ENCODE data around the gene STT3B.
"Not testable (repeated sequence)": the region's sequence is repeated elsewhere in the genome, so short reads cannot be mapped to it uniquely, and the experiment has no call there.

The STT3B gene

GRCh38 chr3:31592764-31593163 lies 60.0 kb downstream of the STT3B start:
- no peak overlapping the region for H2AFZ ChIP-seq (ENCODE audit: low read depth, low read length)
- peaks cover 15% of the 10 kb centered on the region for H3K9me3 ChIP-seq (ENCODE audit: control insufficient read depth, low read length)
- no peak overlapping the region for H2BK120ac ChIP-seq (ENCODE audit: low read depth, low read length)
- no peak overlapping the region for H2BK15ac ChIP-seq (ENCODE audit: low read depth, poor library complexity, severe bottlenecking)
- H3K9ac ChIP-seq (ENCODE audit: low read length), result no peak overlapping the region
- H3K4ac ChIP-seq (ENCODE audit: low read depth in 1 of 2, low read length in 2 of 2), result no peak overlapping the region
- DNase-seq, result no peak
- H4K91ac ChIP-seq (ENCODE audit: low read length), result no peak overlapping the region
- H3K36me3 ChIP-seq (ENCODE audit: control insufficient read depth in 1 of 2, insufficient read depth in 2 of 2, low read depth in 1 of 2, low read length in 2 of 2), result peaks cover 8 to 55% of the 10 kb centered on the region in 2 experiments
- H3K14ac ChIP-seq (ENCODE audit: low read length in 2 of 2), result no peak overlapping the region
- peaks cover 24% of the 10 kb centered on the region for H3K79me1 ChIP-seq (replicated peaks; ENCODE audit: low read length, poor library complexity, severe bottlenecking)
- H3K23ac ChIP-seq (ENCODE audit: low read length in 2 of 2), result no peak overlapping the region
- H3K4me1 ChIP-seq (ENCODE audit: control insufficient read depth, insufficient read depth, low read depth, low read length), result peaks cover 2% of the 10 kb centered on the region
- 95% methylated on average over 2 of the region's 2 CpGs for WGBS
- H2BK5ac ChIP-seq (ENCODE audit: low read depth, low read length, poor library complexity, severe bottlenecking), result no peak overlapping the region
- no peak overlapping the region for H3K18ac ChIP-seq (ENCODE audit: low read depth in 1 of 2, low read length in 2 of 2)
- no peak overlapping the region for H3K4me3 ChIP-seq (ENCODE audit: insufficient read depth in 1 of 2, low read depth in 1 of 2, low read length in 2 of 2)
- H2AK5ac ChIP-seq (ENCODE audit: low read length, severe bottlenecking), result no peak overlapping the region
- H4K8ac ChIP-seq (ENCODE audit: low read length), result no peak overlapping the region
- H2BK12ac ChIP-seq (ENCODE audit: low read length in 2 of 2), result no peak overlapping the region
- H3K27me3 ChIP-seq (ENCODE audit: control insufficient read depth in 1 of 2, insufficient read depth in 1 of 2, low read length in 2 of 2), result no peaks in the 10 kb centered on the region
- no peak overlapping the region for H3K4me2 ChIP-seq (ENCODE audit: low read length, poor library complexity, severe bottlenecking)
- no peak overlapping the region for H3K27ac ChIP-seq (ENCODE audit: low read length, poor library complexity, severe bottlenecking)

- H3K36me3 ChIP-seq (ENCODE audit: control insufficient read depth in 1 of 2, insufficient read depth in 2 of 2, low read depth in 1 of 2, low read length in 2 of 2), result peaks cover 8 to 57% of the 10 kb centered on the region in 2 experiments
- H2BK12ac ChIP-seq (ENCODE audit: low read length in 2 of 2), result no peak overlapping the region
- no peak overlapping the region for H3K4me2 ChIP-seq (ENCODE audit: low read length, poor library complexity, severe bottlenecking)
- H3K4ac ChIP-seq (ENCODE audit: low read depth in 1 of 2, low read length in 2 of 2), result no peak overlapping the region
- no peak overlapping the region for H3K23ac ChIP-seq (ENCODE audit: low read length in 2 of 2)
- no peak overlapping the region for H2BK5ac ChIP-seq (ENCODE audit: low read depth, low read length, poor library complexity, severe bottlenecking)
- no peak overlapping the region for H3K27ac ChIP-seq (ENCODE audit: low read length, poor library complexity, severe bottlenecking)
- no peak overlapping the region for H2BK120ac ChIP-seq (ENCODE audit: low read depth, low read length)
- DNase-seq, result no peak
- no peak overlapping the region for H2AK5ac ChIP-seq (ENCODE audit: low read length, severe bottlenecking)
- no peak overlapping the region for H3K9ac ChIP-seq (ENCODE audit: low read length)
- no peaks in the 10 kb centered on the region for H3K27me3 ChIP-seq (ENCODE audit: control insufficient read depth in 1 of 2, insufficient read depth in 1 of 2, low read length in 2 of 2)
- H3K9me3 ChIP-seq (ENCODE audit: control insufficient read depth, low read length), result no peaks in the 10 kb centered on the region
- H4K91ac ChIP-seq (ENCODE audit: low read length), result no peak overlapping the region
- no peak overlapping the region for H2BK15ac ChIP-seq (ENCODE audit: low read depth, poor library complexity, severe bottlenecking)
- 95% methylated on average over 1 of the region's 1 CpG for WGBS
- H3K4me3 ChIP-seq (ENCODE audit: insufficient read depth in 1 of 2, low read depth in 1 of 2, low read length in 2 of 2), result no peak overlapping the region
- no peak overlapping the region for H3K18ac ChIP-seq (ENCODE audit: low read depth in 1 of 2, low read length in 2 of 2)
- H3K4me1 ChIP-seq (ENCODE audit: control insufficient read depth, insufficient read depth, low read depth, low read length), result peaks cover 2% of the 10 kb centered on the region
- H3K79me1 ChIP-seq (replicated peaks; ENCODE audit: low read length, poor library complexity, severe bottlenecking), result peaks cover 22% of the 10 kb centered on the region
- H2AFZ ChIP-seq (ENCODE audit: low read depth, low read length), result no peak overlapping the region
- no peak overlapping the region for H4K8ac ChIP-seq (ENCODE audit: low read length)
- H3K14ac ChIP-seq (ENCODE audit: low read length in 2 of 2), result no peak overlapping the region
Measured at GRCh38 chr3:31596176-31596575, 63.5 kb downstream of the STT3B start.

- Histone ChIP-seq H3K23ac (ENCODE audit: low read length in 2 of 2) (no peak overlapping the region), H3K36me3 (ENCODE audit: control insufficient read depth in 1 of 2, insufficient read depth in 2 of 2, low read depth in 1 of 2, low read length in 2 of 2) (peaks cover 0 to 48% of the 10 kb centered on the region in 2 experiments), H3K4me1 (ENCODE audit: control insufficient read depth, insufficient read depth, low read depth, low read length) (peaks cover 2% of the 10 kb centered on the region), H2BK120ac (ENCODE audit: low read depth, low read length) (no peak overlapping the region), H3K4ac (ENCODE audit: low read depth in 1 of 2, low read length in 2 of 2) (no peak overlapping the region), H3K27me3 (ENCODE audit: control insufficient read depth in 1 of 2, insufficient read depth in 1 of 2, low read length in 2 of 2) (no peaks in the 10 kb centered on the region), H3K14ac (ENCODE audit: low read length in 2 of 2) (no peak overlapping the region), H3K18ac (ENCODE audit: low read depth in 1 of 2, low read length in 2 of 2) (no peak overlapping the region), H4K8ac (ENCODE audit: low read length) (no peak overlapping the region), H2BK12ac (ENCODE audit: low read length in 2 of 2) (no peak overlapping the region), H2BK5ac (ENCODE audit: low read depth, low read length, poor library complexity, severe bottlenecking) (no peak overlapping the region), H3K4me2 (ENCODE audit: low read length, poor library complexity, severe bottlenecking) (no peak overlapping the region), H3K27ac (ENCODE audit: low read length, poor library complexity, severe bottlenecking) (no peak overlapping the region), H3K4me3 (ENCODE audit: insufficient read depth in 1 of 2, low read depth in 1 of 2, low read length in 2 of 2) (no peak overlapping the region), H2BK15ac (ENCODE audit: low read depth, poor library complexity, severe bottlenecking) (no peak overlapping the region), H2AFZ (ENCODE audit: low read depth, low read length) (no peak overlapping the region), H3K9me3 (ENCODE audit: control insufficient read depth, low read length) (no peaks in the 10 kb centered on the region), H4K91ac (ENCODE audit: low read length) (no peak overlapping the region), H3K9ac (ENCODE audit: low read length) (no peak overlapping the region), H2AK5ac (ENCODE audit: low read length, severe bottlenecking) (no peak overlapping the region), H3K79me1 (replicated peaks; ENCODE audit: low read length, poor library complexity, severe bottlenecking) (peaks cover 14% of the 10 kb centered on the region)
- no CpG with 5 or more reads among the region's 3 CpGs for WGBS
- DNase-seq, result no peak
Measured at GRCh38 chr3:31600431-31600830, 67.7 kb downstream of the STT3B start.

GRCh38 chr3:31605333-31605732 lies 72.6 kb downstream of the STT3B start:
- not testable (repeated sequence) for H2BK120ac ChIP-seq (ENCODE audit: low read depth, low read length); H3K27ac ChIP-seq (ENCODE audit: low read length, poor library complexity, severe bottlenecking); H4K8ac ChIP-seq (ENCODE audit: low read length); DNase-seq; H3K18ac ChIP-seq (ENCODE audit: low read depth in 1 of 2, low read length in 2 of 2); H3K4me1 ChIP-seq (ENCODE audit: control insufficient read depth, insufficient read depth, low read depth, low read length); H2AFZ ChIP-seq (ENCODE audit: low read depth, low read length); H3K23ac ChIP-seq (ENCODE audit: low read length in 2 of 2); H3K9ac ChIP-seq (ENCODE audit: low read length); H3K14ac ChIP-seq (ENCODE audit: low read length in 2 of 2); H2AK5ac ChIP-seq (ENCODE audit: low read length, severe bottlenecking); H2BK12ac ChIP-seq (ENCODE audit: low read length in 2 of 2); H3K4me2 ChIP-seq (ENCODE audit: low read length, poor library complexity, severe bottlenecking); H3K27me3 ChIP-seq (ENCODE audit: control insufficient read depth in 1 of 2, insufficient read depth in 1 of 2, low read length in 2 of 2); H4K91ac ChIP-seq (ENCODE audit: low read length); H2BK5ac ChIP-seq (ENCODE audit: low read depth, low read length, poor library complexity, severe bottlenecking); H3K4ac ChIP-seq (ENCODE audit: low read depth in 1 of 2, low read length in 2 of 2); H2BK15ac ChIP-seq (ENCODE audit: low read depth, poor library complexity, severe bottlenecking); H3K4me3 ChIP-seq (ENCODE audit: insufficient read depth in 1 of 2, low read depth in 1 of 2, low read length in 2 of 2)
- H3K36me3 ChIP-seq (ENCODE audit: control insufficient read depth in 1 of 2, insufficient read depth in 2 of 2, low read depth in 1 of 2, low read length in 2 of 2), result peaks cover 7 to 43% of the 10 kb centered on the region in 2 experiments
- WGBS, result no CpG with 5 or more reads among the region's 1 CpG
- H3K79me1 ChIP-seq (replicated peaks; ENCODE audit: low read length, poor library complexity, severe bottlenecking), result peaks cover 13% of the 10 kb centered on the region
- H3K9me3 ChIP-seq (ENCODE audit: control insufficient read depth, low read length), result peaks cover 10% of the 10 kb centered on the region

Measured in mesenchymal stem cell (in vitro differentiated cells and primary cell).